ENCODE results near the gene HIP1R. TPM values are rescaled to one million over a fixed set of nuclear protein-coding genes. Genes with fewer than 3 reads are reported as not detected.
A peak's percentile ranks its signal among the peaks of the same experiment; 100 is the strongest.

The HIP1R gene
- total and polyA plus RNA-seq, 7 donors, result 4.5 to 17.6 (median 8.0) TPM

DNA sequence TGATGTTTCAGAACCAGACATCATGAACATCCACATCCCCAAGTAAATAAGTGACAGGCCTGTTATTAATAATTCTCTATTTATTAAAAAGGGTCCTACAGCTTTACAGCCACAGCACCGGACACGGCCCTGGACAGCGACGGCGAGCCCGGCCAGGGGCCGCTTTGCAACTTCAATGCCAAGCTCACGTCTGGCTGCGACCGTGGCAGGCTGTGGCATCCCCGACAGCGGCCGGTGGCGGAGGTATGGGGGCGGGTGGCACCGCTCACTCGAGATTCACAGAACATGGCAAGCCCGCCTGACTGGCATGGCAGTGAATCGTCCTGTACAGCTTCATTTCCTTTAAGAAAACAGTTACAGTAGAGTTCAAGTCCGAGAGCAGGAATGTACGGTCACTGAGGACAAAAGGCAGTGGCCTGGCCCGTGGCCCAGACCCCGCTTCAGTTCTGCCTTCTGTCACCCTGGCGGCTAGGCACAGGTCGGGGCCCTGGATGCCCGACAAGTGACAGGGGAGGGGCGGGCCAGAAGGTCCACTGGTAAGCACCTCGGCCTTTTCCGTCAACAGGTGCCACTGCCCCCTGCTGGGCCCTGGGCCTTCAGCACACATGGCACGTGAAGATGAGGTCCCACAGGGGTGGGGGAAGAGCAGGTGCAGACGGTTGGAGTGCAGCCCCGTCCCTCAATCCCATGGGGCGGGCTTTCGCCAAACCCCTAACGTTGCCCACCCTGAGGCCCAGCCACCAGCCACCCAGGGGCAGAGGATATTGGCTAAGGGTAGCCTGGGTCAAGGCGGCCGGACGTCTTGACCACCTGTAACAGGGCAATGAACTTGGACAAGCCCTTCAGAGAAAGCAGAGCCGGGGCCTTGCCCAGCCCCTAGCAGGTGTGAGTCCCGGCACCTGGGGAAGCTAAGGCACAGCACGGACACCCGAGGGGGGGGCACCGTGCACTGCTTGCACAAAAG lies 30.3 kb downstream of the HIP1R start:
- 76 to 80% (median 78%) methylated on average over 41 to 43 of the region's 43 CpGs for WGBS, 3 donors
- Histone ChIP-seq H3K4me1 (peaks cover 32% of the 10 kb centered on the region), H3K4me3 (no peak overlapping the region), H3K36me3 (ENCODE audit: insufficient read depth in 1 of 2, low read depth in 1 of 2) (peaks cover 0 to 27% of the 10 kb centered on the region in 2 donors), H3K27me3 (ENCODE audit: insufficient read depth in 3 of 3, low read length in 2 of 3) (no peaks in the 10 kb centered on the region), H3K9me3 (no peaks in the 10 kb centered on the region), H3K27ac (peak overlapping the region; percentile 6)
- DNase-seq, result no peak
- peak in 1 of 4 donors; percentile 28 for ATAC-seq
- intact Hi-C loops (cut with DNase I), result no loop called here
- TF ChIP-seq, protein P1, sequence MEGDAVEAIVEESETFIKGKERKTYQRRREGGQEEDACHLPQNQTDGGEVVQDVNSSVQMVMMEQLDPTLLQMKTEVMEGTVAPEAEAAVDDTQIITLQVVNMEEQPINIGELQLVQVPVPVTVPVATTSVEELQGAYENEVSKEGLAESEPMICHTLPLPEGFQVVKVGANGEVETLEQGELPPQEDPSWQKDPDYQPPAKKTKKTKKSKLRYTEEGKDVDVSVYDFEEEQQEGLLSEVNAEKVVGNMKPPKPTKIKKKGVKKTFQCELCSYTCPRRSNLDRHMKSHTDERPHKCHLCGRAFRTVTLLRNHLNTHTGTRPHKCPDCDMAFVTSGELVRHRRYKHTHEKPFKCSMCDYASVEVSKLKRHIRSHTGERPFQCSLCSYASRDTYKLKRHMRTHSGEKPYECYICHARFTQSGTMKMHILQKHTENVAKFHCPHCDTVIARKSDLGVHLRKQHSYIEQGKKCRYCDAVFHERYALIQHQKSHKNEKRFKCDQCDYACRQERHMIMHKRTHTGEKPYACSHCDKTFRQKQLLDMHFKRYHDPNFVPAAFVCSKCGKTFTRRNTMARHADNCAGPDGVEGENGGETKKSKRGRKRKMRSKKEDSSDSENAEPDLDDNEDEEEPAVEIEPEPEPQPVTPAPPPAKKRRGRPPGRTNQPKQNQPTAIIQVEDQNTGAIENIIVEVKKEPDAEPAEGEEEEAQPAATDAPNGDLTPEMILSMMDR (IDR thresholded peaks at IDR 0.05), result no peak

DNA sequence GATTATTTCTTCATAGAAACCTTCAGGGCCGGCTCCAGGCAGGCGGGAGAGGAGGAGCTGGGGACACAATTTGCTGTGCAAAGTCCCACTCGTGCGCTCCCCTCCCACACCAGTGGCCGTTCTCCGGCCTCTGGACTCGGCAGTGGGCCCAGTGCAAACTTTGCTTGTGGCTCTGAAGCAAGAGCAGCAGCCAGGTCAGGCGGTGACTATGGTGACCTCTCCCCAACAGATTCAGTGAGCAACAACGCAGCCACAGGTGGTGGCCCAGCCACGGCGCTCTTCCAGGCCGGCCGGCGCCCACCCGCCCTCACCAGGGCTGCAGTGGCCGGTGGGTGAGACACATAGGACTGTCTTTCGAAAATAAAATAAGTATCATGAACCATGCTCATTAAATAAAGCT lies 31.1 kb downstream of the HIP1R start:
- ATAC-seq (peak in 1 of 4 donors; percentile 16), DNase-seq (no peak)
- TF ChIP-seq, protein P1 (IDR thresholded peaks at IDR 0.05), result no peak
- intact Hi-C loops (cut with DNase I), result no loop called here
- H3K4me3 ChIP-seq, result no peak overlapping the region
- no peaks in the 10 kb centered on the region for H3K27me3 ChIP-seq (ENCODE audit: insufficient read depth in 3 of 3, low read length in 2 of 3)
- WGBS, 3 donors, result 76 to 82% (median 81%) methylated on average over 17 of the region's 17 CpGs
- H3K27ac ChIP-seq, result peak overlapping the region; percentile 78
- H3K4me1 ChIP-seq, result peaks cover 38% of the 10 kb centered on the region
- no peaks in the 10 kb centered on the region for H3K9me3 ChIP-seq
- H3K36me3 ChIP-seq (ENCODE audit: insufficient read depth in 1 of 2, low read depth in 1 of 2), result peaks cover 0 to 27% of the 10 kb centered on the region in 2 donors

DNA sequence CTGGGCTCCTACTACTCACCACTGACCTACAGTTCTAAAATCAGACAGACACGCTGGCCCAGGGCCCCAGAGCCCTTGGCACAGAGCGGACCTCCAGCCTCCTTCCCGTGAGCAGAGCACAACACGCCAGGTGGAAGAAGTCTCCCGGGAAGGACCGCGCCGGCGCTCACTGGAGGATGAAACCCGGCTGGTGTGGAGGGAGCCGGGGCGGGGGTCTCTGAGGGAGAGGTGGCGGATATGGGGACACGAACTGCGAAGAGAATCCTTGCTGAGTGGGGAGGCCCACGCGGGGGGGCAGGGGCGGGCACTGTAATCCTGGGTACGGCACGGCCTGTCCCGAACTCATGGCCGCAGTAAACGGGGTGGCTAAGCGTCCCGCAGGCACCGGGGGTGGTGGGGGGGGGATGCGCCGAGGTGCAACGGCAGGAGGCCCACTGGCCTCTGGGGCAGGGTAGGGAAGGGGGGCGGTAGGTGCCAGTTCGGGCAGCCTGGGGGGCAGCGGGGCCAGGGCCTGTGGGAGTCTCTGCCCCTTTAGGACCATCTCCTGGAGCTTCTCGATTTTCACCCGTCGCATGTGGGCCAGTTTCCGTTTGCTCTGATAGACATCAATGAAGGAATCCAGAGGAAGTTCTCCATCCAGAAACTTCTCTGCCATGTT lies 31.8 kb downstream of the HIP1R start:
- H3K36me3 ChIP-seq (ENCODE audit: insufficient read depth in 1 of 2, low read depth in 1 of 2), result peaks cover 0 to 27% of the 10 kb centered on the region in 2 donors

DNA sequence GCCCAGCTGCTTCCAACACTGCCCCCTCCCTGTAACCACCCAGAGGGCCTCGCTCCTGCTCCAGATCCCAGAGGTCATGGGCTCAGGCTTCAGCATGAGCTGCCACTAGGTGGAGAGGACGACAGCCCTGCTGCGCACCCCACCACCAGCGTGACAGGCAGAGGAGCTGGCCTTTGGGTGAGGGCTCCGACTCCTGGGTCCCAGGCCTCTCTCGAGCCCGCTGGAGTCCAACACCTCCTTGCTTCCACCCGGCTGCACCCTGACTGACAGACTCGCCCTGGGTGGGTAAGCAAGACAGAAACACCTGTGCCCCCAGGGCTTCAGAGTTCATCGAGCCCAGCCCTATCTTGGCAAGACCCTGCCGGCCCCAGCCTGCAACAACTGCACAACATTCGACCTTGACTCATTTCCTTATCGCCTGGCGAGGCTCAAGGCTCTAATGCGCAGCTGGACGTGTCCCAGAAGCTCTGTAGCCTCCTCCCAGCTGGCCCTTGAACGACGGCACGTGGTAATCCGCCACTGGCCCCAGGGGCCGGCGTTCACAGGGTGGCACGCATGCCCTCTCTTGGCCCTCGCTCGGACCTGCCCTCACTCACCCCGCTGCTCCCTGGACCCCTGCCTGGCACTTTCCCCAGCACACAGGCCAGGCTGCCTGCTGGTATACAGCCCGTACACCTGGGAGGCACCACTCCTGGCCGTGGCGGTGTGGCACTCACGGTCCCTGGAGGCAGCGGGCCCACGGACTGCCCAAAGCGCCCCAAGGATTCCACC lies 32.6 kb downstream of the HIP1R start:
- TF ChIP-seq, protein P1 (IDR thresholded peaks at IDR 0.05), result peak; percentile 42
- ATAC-seq (peak; percentile 67 to 72 (median 71)), DNase-seq (peak; percentile 60 to 76)
- Histone ChIP-seq H3K27me3 (ENCODE audit: insufficient read depth in 3 of 3, low read length in 2 of 3) (no peaks in the 10 kb centered on the region), H3K4me1 (peaks cover 53% of the 10 kb centered on the region), H3K36me3 (ENCODE audit: insufficient read depth in 1 of 2, low read depth in 1 of 2) (peaks cover 0 to 27% of the 10 kb centered on the region in 2 donors), H3K4me3 (peak overlapping the region; percentile 9), H3K27ac (peak overlapping the region; percentile 78), H3K9me3 (no peaks in the 10 kb centered on the region)
- 30 to 43% (median 35%) methylated on average over 31 to 33 of the region's 33 CpGs for WGBS, 3 donors
- intact Hi-C loops (cut with DNase I), result no loop called here

More for the DNA sequence above, 31.8 kb downstream of the HIP1R start:
- intact Hi-C loops (cut with DNase I), result no loop called here
- 56 to 77% (median 65%) methylated on average over 26 to 36 of the region's 36 CpGs for WGBS, 3 donors
- Histone ChIP-seq H3K27me3 (ENCODE audit: insufficient read depth in 3 of 3, low read length in 2 of 3) (no peaks in the 10 kb centered on the region), H3K9me3 (no peaks in the 10 kb centered on the region), H3K4me3 (no peak overlapping the region), H3K27ac (peak overlapping the region; percentile 78), H3K4me1 (peaks cover 45% of the 10 kb centered on the region)
- DNase-seq (peak in 1 of 2 donors; percentile 74), ATAC-seq (peak; percentile 43 to 87 (median 80))
- TF ChIP-seq, protein P1 (IDR thresholded peaks at IDR 0.05), result no peak

Data from psoas muscle (tissue), 8 donors.